Glutamatergic neuron (in vitro differentiated cells): ENCODE results near the gene SLC3A2. TPM values are rescaled to one million over a fixed set of nuclear protein-coding genes. Genes with fewer than 3 reads are reported as not detected.

Experiments
- DNase-seq: peaks from one replicate; pipeline ENCODE4 v3.0.0; 2022
- H3K27ac Mint-ChIP-seq: one replicate; pipeline ENCODE4 v1.8.0; 2020; ENCODE audit warnings: mild to moderate bottlenecking, mixed read lengths, inconsistent platforms; ENCODE audit not compliant: unreplicated experiment
- H3K27me3 Mint-ChIP-seq: one replicate; pipeline ENCODE4 v1.8.0; 2020; ENCODE audit warnings: mild to moderate bottlenecking, moderate library complexity, mixed read lengths, inconsistent platforms; ENCODE audit not compliant: unreplicated experiment
- H3K36me3 Mint-ChIP-seq: one replicate; pipeline ENCODE4 v1.8.0; 2020; ENCODE audit warnings: mild to moderate bottlenecking, mixed read lengths, inconsistent platforms; ENCODE audit not compliant: unreplicated experiment
- H3K4me1 Mint-ChIP-seq: one replicate; pipeline ENCODE4 v1.8.0; 2020; ENCODE audit warnings: mild to moderate bottlenecking, low read depth, mixed read lengths, inconsistent platforms; ENCODE audit not compliant: unreplicated experiment
- H3K4me3 Mint-ChIP-seq: one replicate; pipeline ENCODE4 v1.8.0; 2020; ENCODE audit warnings: mild to moderate bottlenecking, mixed read lengths, inconsistent platforms; ENCODE audit not compliant: unreplicated experiment
- H3K9me3 Mint-ChIP-seq: one replicate; pipeline ENCODE4 v1.8.0; 2020; ENCODE audit warnings: mild to moderate bottlenecking, moderate library complexity, mixed read lengths, inconsistent platforms; ENCODE audit not compliant: unreplicated experiment
- CTCF ChIP-seq: fragments of 200-600 bp; sonication (generic); IDR thresholded peaks from one replicate; pipeline ENCODE4 v1.5.0; 2021; ENCODE audit not compliant: partially characterized antibody, unreplicated experiment
- total RNA-seq: library from RNA; stranded (reverse); fragmentation: NEBNext Ultra II Directional; extraction: Animal tissue kit (Norgen Biotek cat#: 25700); gene quantifications from one replicate; pipeline ENCODE4 v1.2.1, GENCODE V29; 2021; ENCODE audit not compliant: unreplicated experiment

Gene SLC3A2
- total RNA-seq, 1 donor from 2014 or later = 221 TPM

GRCh38 chr11:62910141-62910882 lies 29.6 kb downstream of the SLC3A2 start:
- DNase-seq = no peak
- Mint-ChIP-seq H3K36me3 (no peaks in the 10 kb centered on the region), H3K4me3 (no peak overlapping the region), H3K4me1 (no peaks in the 10 kb centered on the region), H3K9me3 (no peaks in the 10 kb centered on the region), H3K27me3 (no peaks in the 10 kb centered on the region), H3K27ac (no peak overlapping the region)
- no peak for TF ChIP-seq CTCF

- no peak overlapping the region for H3K27ac Mint-ChIP-seq
- H3K36me3 Mint-ChIP-seq = no peaks in the 10 kb centered on the region
- no peak overlapping the region for H3K4me3 Mint-ChIP-seq
- H3K27me3 Mint-ChIP-seq = no peaks in the 10 kb centered on the region
- no peak for TF ChIP-seq CTCF
- H3K9me3 Mint-ChIP-seq = no peaks in the 10 kb centered on the region
- no peaks in the 10 kb centered on the region for H3K4me1 Mint-ChIP-seq
- DNase-seq = no peak
Measured at GRCh38 chr11:62911137-62912130, 30.7 kb downstream of the SLC3A2 start.

GRCh38 chr11:62912268-62912667 lies 31.6 kb downstream of the SLC3A2 start:
- Mint-ChIP-seq H3K9me3 (no peaks in the 10 kb centered on the region), H3K27ac (no peak overlapping the region), H3K27me3 (peaks cover 1% of the 10 kb centered on the region), H3K36me3 (no peaks in the 10 kb centered on the region), H3K4me3 (no peak overlapping the region), H3K4me1 (no peaks in the 10 kb centered on the region)
- no peak for DNase-seq
- TF ChIP-seq CTCF = no peak

GRCh38 chr11:62914416-62914815 lies 33.7 kb downstream of the SLC3A2 start:
- Mint-ChIP-seq H3K4me1 (no peaks in the 10 kb centered on the region), H3K9me3 (no peaks in the 10 kb centered on the region), H3K27ac (no peak overlapping the region), H3K36me3 (no peaks in the 10 kb centered on the region), H3K4me3 (no peak overlapping the region), H3K27me3 (peaks cover 1% of the 10 kb centered on the region)
- TF ChIP-seq CTCF = no peak
- DNase-seq = no peak
